GM12891 (cell line): ENCODE results near the gene EML1.

Source experiments
- DNase-seq: peaks from one replicate; pipeline ENCODE4 v3.0.0; 2011; ENCODE audit warnings: low spot score; ENCODE audit not compliant: insufficient read length
- FAIRE-seq: peaks from 2 replicates; lab custom pipeline; 2011; peaks lifted over from hg19 to GRCh38; lab: Jason Lieb, UNC
- PAX5 ChIP-seq: IDR thresholded peaks from 2 replicates; pipeline ENCODE4 v1.6.1; 2011; ENCODE audit warnings: low read length, moderate library complexity, mild to moderate bottlenecking; ENCODE audit not compliant: insufficient read depth, severe bottlenecking
- POLR2A ChIP-seq: IDR thresholded peaks from 2 replicates; pipeline ENCODE4 v1.6.1; 2011; ENCODE audit warnings: low read depth, low read length, control low read depth
- POLR2AphosphoS5 ChIP-seq: IDR thresholded peaks from 2 replicates; pipeline ENCODE4 v1.6.1; 2011; ENCODE audit warnings: low read depth, low read length, control low read depth
- POU2F2 ChIP-seq: IDR thresholded peaks from 2 replicates; pipeline ENCODE4 v1.6.1; 2011; ENCODE audit warnings: low read depth, mild to moderate bottlenecking, control low read depth, low read length, moderate library complexity
- SPI1 ChIP-seq: IDR thresholded peaks from 2 replicates; pipeline ENCODE4 v1.6.1; 2011; ENCODE audit warnings: low read depth, low read length, control low read depth
- TAF1 ChIP-seq: IDR thresholded peaks from 2 replicates; pipeline ENCODE4 v1.6.1; 2011; ENCODE audit warnings: low read depth, low read length, control low read depth

Gene EML1

GRCh38 chr14:99968941-99969340 is 175.7 kb downstream of the EML1 start:
- no peak for DNase-seq
- no peak for FAIRE-seq
- TF ChIP-seq POLR2AphosphoS5 (no peak), POU2F2 (no peak), PAX5 (no peak), SPI1 (no peak), TAF1 (no peak), POLR2A (no peak)

GRCh38 chr14:99969673-99970322 is 176.6 kb downstream of the EML1 start:
- DNase-seq (no peak), FAIRE-seq (no peak)
- no peak for TF ChIP-seq PAX5
- TF ChIP-seq POU2F2 = no peak
- TF ChIP-seq POLR2A = no peak
- TF ChIP-seq POLR2AphosphoS5 = no peak
- TF ChIP-seq SPI1 = no peak
- no peak for TF ChIP-seq TAF1

GRCh38 chr14:99971087-99971940 is 178.1 kb downstream of the EML1 start:
- TF ChIP-seq SPI1 = no peak
- no peak for TF ChIP-seq TAF1
- no peak for TF ChIP-seq PAX5
- no peak for TF ChIP-seq POLR2A
- TF ChIP-seq POU2F2 = no peak
- no peak for TF ChIP-seq POLR2AphosphoS5
- FAIRE-seq (peak; percentile 81), DNase-seq (peak; percentile 86)

GRCh38 chr14:99971941-99972747 is 178.9 kb downstream of the EML1 start:
- no peak for DNase-seq
- FAIRE-seq = no peak
- TF ChIP-seq POLR2A (no peak), POLR2AphosphoS5 (no peak), SPI1 (no peak), TAF1 (no peak), POU2F2 (no peak), PAX5 (no peak)

GRCh38 chr14:99972748-99973466 is 179.7 kb downstream of the EML1 start:
- TF ChIP-seq POLR2A (no peak), TAF1 (no peak), PAX5 (no peak), POU2F2 (no peak), SPI1 (no peak), POLR2AphosphoS5 (no peak)
- DNase-seq = no peak
- FAIRE-seq = no peak

- TF ChIP-seq POLR2A (no peak), TAF1 (no peak), SPI1 (no peak), POLR2AphosphoS5 (no peak), POU2F2 (no peak), PAX5 (no peak)
- no peak for FAIRE-seq
- DNase-seq = no peak
These were observed 182.0 kb downstream of the EML1 start for GRCh38 chr14:99975190-99975589.

- no peak for FAIRE-seq
- no peak for DNase-seq
- TF ChIP-seq SPI1 (no peak), POU2F2 (no peak), POLR2A (no peak), POLR2AphosphoS5 (no peak), PAX5 (no peak), TAF1 (no peak)
These were observed 182.8 kb downstream of the EML1 start for GRCh38 chr14:99976021-99976420.

- no peak for FAIRE-seq
- no peak for TF ChIP-seq POLR2A
- no peak for TF ChIP-seq PAX5
- TF ChIP-seq TAF1 = no peak
- no peak for TF ChIP-seq POLR2AphosphoS5
- no peak for TF ChIP-seq SPI1
- no peak for TF ChIP-seq POU2F2
- DNase-seq = no peak
These were observed 183.5 kb downstream of the EML1 start for GRCh38 chr14:99976681-99977080.

- TF ChIP-seq PAX5 = no peak
- no peak for TF ChIP-seq POLR2A
- no peak for TF ChIP-seq POU2F2
- no peak for TF ChIP-seq SPI1
- TF ChIP-seq TAF1 = no peak
- no peak for TF ChIP-seq POLR2AphosphoS5
- DNase-seq (no peak), FAIRE-seq (no peak)
These were observed 187.1 kb downstream of the EML1 start for GRCh38 chr14:99980299-99980698.

- TF ChIP-seq POU2F2 = no peak
- TF ChIP-seq SPI1 = no peak
- no peak for TF ChIP-seq POLR2A
- TF ChIP-seq POLR2AphosphoS5 = no peak
- no peak for TF ChIP-seq TAF1
- TF ChIP-seq PAX5 = no peak
- FAIRE-seq (no peak), DNase-seq (no peak)
These were observed 188.6 kb downstream of the EML1 start for GRCh38 chr14:99981806-99982205.
